Ammon's horn (tissue), 1 donor: ENCODE measurements around the gene SIX6.
"Not testable (repeated sequence)": the region's sequence is repeated elsewhere in the genome, so short reads cannot be mapped to it uniquely, and the experiment has no call there.

Experiments
- DNase-seq: peaks from one replicate; pipeline ENCODE4 v3.0.0-alpha.2; 2016; ENCODE audit warnings: low spot score

The SIX6 gene

GRCh38 chr14:60508707-60509437 is at the start of gene SIX6:
Gene SIX6 (plus strand): TSS chr14:60509146. CDS start chr14:60509399, 253 bp downstream.
- DNase-seq: no peak

GRCh38 chr14:60480248-60480647 is 28.7 kb upstream of the SIX6 start:
- not testable (repeated sequence) for DNase-seq

GRCh38 chr14:60482743-60483142 is 26.2 kb upstream of the SIX6 start:
- no peak for DNase-seq

- no peak for DNase-seq
Measured at GRCh38 chr14:60485057-60485597, 23.8 kb upstream of the SIX6 start.

GRCh38 chr14:60485598-60486251 is 23.2 kb upstream of the SIX6 start, which contains the start of gene C14orf39:
Gene C14orf39 (minus strand): TSS chr14:60486063. CDS start chr14:60485078, 985 bp downstream.
- no peak for DNase-seq

- DNase-seq: no peak
Measured at GRCh38 chr14:60487211-60487610, 21.7 kb upstream of the SIX6 start.

GRCh38 chr14:60488175-60488574 is 20.8 kb upstream of the SIX6 start:
- DNase-seq: no peak

GRCh38 chr14:60490270-60490669 is 18.7 kb upstream of the SIX6 start:
- no peak for DNase-seq

GRCh38 chr14:60495946-60496345 is 13.0 kb upstream of the SIX6 start:
- DNase-seq: no peak

- DNase-seq: no peak
Measured at GRCh38 chr14:60502541-60502940, 6.4 kb upstream of the SIX6 start.

GRCh38 chr14:60505448-60505847 is 3.5 kb upstream of the SIX6 start:
- no peak for DNase-seq

GRCh38 chr14:60506010-60506409 is 2.9 kb upstream of the SIX6 start:
- DNase-seq: no peak

- DNase-seq: no peak
Measured at GRCh38 chr14:60506462-60506984, 2.4 kb upstream of the SIX6 start.

GRCh38 chr14:60506985-60507829 is 1.7 kb upstream of the SIX6 start:
- DNase-seq: no peak

GRCh38 chr14:60508363-60508706 is 611 bp upstream of the SIX6 start:
- DNase-seq: no peak

GRCh38 chr14:60509438-60510253 is 700 bp downstream of the SIX6 start:
- DNase-seq: no peak

GRCh38 chr14:60510254-60510950 is 1.5 kb downstream of the SIX6 start:
- no peak for DNase-seq

- DNase-seq: no peak
Measured at GRCh38 chr14:60510951-60511599, 2.1 kb downstream of the SIX6 start.

- no peak for DNase-seq
Measured at GRCh38 chr14:60512126-60512525, 3.2 kb downstream of the SIX6 start.

GRCh38 chr14:60512973-60513571 is 4.1 kb downstream of the SIX6 start:
- DNase-seq: no peak
